LHCN-M2 (cell line): ENCODE results near the gene HCN4. TPM values are rescaled to one million over a fixed set of nuclear protein-coding genes. Genes with fewer than 3 reads are reported as not detected.

Source experiments
- DNase-seq: peaks from one replicate; pipeline ENCODE4 v3.0.0-alpha.2; 2012; ENCODE audit warnings: low read depth
- total RNA-seq: library from RNA; depleted of rRNA; stranded (reverse); fragments of >200 nt; gene quantifications from 2 replicates; pipeline ENCODE4 v1.2.3, GENCODE V29; 2014

HCN4 gene
- total RNA-seq, 1 experiment from 2014 or later, result not detected

GRCh38 chr15:73346735-73347312, 21.9 kb downstream of the HCN4 start:
- peak; percentile 11 for DNase-seq

- no peak for DNase-seq
Observed at GRCh38 chr15:73345658-73346057, 23.1 kb downstream of the HCN4 start.

GRCh38 chr15:73344056-73344455, 24.7 kb downstream of the HCN4 start:
- DNase-seq, result no peak

GRCh38 chr15:73341886-73342600, 26.7 kb downstream of the HCN4 start:
- DNase-seq, result no peak

GRCh38 chr15:73340502-73341192, 28.1 kb downstream of the HCN4 start:
- no peak for DNase-seq

- DNase-seq, result no peak
Observed at GRCh38 chr15:73338606-73339374, 30.0 kb downstream of the HCN4 start.

- no peak for DNase-seq
Observed at GRCh38 chr15:73338058-73338457, 30.7 kb downstream of the HCN4 start.

GRCh38 chr15:73337187-73337586, 31.6 kb downstream of the HCN4 start:
- DNase-seq, result no peak

GRCh38 chr15:73336756-73337155, 32.0 kb downstream of the HCN4 start:
- DNase-seq, result no peak

GRCh38 chr15:73335471-73335870, 33.3 kb downstream of the HCN4 start:
- no peak for DNase-seq

- no peak for DNase-seq
Observed at GRCh38 chr15:73335026-73335425, 33.7 kb downstream of the HCN4 start.

GRCh38 chr15:73334086-73334485, 34.7 kb downstream of the HCN4 start:
- DNase-seq, result no peak

GRCh38 chr15:73333001-73333400, 35.8 kb downstream of the HCN4 start:
- no peak for DNase-seq

GRCh38 chr15:73331991-73332925, 36.5 kb downstream of the HCN4 start:
- DNase-seq, result no peak

GRCh38 chr15:73331501-73331900, 37.3 kb downstream of the HCN4 start:
- DNase-seq, result no peak

- no peak for DNase-seq
Observed at GRCh38 chr15:73330206-73331051, 38.3 kb downstream of the HCN4 start.

GRCh38 chr15:73329501-73330200, 39.1 kb downstream of the HCN4 start:
- DNase-seq, result no peak

GRCh38 chr15:73328981-73329380, 39.8 kb downstream of the HCN4 start:
- DNase-seq, result no peak

- no peak for DNase-seq
Observed at GRCh38 chr15:73328149-73328820, 40.5 kb downstream of the HCN4 start.
